Measurements from ENCODE around the gene IGLL5.

DNA sequence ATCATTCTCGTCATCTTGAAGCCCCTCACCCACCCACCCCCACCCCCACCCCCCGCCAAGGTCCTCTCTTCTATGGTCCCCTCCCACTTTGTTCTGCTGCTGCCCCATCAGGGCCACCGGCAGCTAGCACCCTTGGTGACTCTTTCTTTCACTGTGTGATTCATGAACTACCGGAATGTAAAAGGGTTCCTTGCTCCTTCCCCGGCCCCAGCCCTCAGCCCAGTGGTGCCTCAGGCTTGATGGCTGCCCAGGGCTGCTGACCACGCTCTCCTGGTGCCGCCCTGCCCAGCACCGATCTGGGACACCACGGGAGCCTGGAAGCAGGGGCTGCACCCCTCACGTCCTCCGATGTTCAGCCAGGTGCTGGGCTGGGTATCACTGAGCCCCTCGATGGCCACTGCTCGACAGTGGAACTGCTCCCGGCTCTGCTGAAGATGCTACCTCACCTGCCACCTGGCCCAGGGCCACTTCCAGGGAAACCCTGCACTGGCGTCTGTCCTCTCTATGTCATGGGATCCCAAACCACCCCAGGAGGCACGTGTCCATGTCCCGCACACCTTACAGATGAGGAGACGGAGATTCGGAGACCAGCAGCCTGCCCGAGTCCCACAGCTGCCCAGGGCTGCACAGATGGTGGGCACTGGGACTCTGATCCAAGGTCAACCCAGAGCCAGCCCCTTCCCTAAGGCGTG is 39.7 kb downstream of the IGLL5 start:
- TF ChIP-seq, protein P1, sequence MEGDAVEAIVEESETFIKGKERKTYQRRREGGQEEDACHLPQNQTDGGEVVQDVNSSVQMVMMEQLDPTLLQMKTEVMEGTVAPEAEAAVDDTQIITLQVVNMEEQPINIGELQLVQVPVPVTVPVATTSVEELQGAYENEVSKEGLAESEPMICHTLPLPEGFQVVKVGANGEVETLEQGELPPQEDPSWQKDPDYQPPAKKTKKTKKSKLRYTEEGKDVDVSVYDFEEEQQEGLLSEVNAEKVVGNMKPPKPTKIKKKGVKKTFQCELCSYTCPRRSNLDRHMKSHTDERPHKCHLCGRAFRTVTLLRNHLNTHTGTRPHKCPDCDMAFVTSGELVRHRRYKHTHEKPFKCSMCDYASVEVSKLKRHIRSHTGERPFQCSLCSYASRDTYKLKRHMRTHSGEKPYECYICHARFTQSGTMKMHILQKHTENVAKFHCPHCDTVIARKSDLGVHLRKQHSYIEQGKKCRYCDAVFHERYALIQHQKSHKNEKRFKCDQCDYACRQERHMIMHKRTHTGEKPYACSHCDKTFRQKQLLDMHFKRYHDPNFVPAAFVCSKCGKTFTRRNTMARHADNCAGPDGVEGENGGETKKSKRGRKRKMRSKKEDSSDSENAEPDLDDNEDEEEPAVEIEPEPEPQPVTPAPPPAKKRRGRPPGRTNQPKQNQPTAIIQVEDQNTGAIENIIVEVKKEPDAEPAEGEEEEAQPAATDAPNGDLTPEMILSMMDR (IDR thresholded peaks at IDR 0.05): no peak
- TF ChIP-seq POLR2AphosphoS5 (IDR thresholded peaks at IDR 0.05) (no peak), POLR2A (IDR thresholded peaks at IDR 0.05) (no peak)

All from stomach (tissue), 4 donors.